Measurements from ENCODE around the gene CREB5. TPM values are rescaled to one million over a fixed set of nuclear protein-coding genes. Genes with fewer than 3 reads are reported as not detected.

The CREB5 gene
- total RNA-seq, 2 donors from 2014 or later: 0.72 TPM; not detected in 1

Other genes starting within 250 kb of the CREB5 start
- 1 to 10 TPM; 3.3 to 3.4 TPM for gene JAZF1, start 231.7 kb upstream of the CREB5 start, total RNA-seq